Amniotic epithelial cell (primary cell): ENCODE measurements around the gene SCTR.
A peak's percentile ranks its signal among the peaks of the same experiment; 100 is the strongest.

Experiments used
- DNase-seq: peaks from one replicate; pipeline ENCODE4 v3.0.0-alpha.2; 2010; ENCODE audit warnings: low read depth

Gene SCTR

DNA sequence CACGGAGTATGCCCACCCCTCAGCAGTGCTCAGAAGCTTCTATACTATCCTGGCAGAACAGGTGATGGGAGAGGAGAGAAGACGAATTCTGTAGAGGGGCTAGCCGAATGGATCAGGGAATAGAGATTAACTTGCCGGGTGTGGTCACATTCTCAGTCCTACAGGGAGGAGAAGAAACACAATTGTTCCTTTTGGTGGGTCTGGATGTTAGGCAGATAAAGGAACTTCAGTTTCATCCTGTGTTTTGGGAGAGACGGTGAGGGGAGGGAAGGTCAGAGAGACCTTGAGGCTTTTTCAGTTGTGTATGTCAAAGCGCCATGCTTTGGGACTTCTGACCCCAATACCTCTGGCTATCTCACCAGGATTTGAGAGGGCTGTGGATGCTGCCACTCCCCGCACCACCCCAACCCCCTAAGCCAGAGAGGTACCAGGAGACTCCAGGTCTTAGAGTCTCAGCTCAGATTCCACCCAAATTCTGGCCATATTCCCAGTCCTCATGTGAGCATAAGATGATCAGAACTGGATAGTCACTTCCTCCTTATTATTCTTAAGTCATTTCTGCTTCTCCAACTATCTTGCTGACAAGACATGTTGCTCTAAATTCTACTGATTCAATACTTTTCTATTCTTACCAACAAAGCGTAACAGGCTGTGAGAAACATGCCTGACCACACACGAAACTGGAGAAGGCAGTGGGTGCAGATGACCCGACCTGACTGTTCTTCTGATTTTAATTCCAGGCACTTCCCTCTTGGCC is 94.9 kb downstream of the SCTR start:
- peak; percentile 54 for DNase-seq

DNA sequence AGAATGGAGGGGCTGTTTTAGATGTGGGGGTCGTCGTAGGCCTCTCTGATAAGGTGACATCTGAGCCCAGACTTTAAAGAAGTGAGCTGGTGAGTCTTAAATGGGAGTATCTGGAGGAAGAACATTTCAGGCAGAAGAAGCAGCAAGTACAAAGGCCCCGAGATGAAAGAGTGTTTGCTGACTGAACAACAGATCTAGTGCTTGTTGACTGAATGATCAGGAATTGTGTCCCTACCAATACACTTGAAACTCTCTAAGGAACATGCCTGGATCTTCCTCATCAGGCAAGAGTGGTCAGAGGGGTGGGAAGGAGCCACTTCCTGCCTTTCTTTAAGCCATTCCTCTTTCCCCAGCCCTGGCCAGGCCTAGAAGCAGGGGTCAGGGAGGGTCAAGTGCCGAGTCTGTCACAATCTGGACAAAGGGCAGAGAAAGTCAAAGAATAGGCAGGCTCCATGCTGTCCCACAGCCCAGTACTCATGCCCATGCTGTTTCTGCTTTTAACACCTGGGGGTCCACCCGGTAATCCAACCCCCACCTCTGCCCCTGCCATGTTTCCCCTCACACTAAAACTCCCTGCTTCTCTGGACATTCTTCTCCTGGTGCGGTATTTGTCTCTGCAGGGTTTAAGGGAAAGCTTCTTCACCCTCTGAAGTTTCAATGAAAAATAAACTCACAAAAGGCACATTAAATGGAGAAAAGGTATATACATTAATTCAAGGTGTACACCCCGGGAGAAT is 95.6 kb downstream of the SCTR start:
- DNase-seq = no peak

DNA sequence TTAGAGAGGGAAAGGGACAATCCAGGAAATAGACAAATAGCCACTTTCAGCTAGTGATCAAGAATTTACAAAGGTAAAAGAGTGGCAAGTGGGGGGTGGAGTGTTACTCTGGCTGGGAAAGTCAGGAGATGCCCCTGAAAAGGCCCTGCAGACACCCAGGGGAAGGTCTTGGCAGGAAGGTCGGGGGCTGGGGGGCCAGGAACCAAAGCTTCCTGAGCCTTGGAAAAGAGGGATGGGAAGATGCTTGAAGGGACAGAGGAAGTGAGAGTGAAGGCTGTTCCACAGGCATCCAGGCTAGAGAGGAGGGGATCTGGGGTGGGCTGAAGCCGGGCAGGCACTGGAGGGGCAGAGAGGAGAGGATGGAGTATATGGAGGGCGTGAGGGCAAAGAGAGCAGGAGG is 96.5 kb downstream of the SCTR start:
- no peak for DNase-seq

DNA sequence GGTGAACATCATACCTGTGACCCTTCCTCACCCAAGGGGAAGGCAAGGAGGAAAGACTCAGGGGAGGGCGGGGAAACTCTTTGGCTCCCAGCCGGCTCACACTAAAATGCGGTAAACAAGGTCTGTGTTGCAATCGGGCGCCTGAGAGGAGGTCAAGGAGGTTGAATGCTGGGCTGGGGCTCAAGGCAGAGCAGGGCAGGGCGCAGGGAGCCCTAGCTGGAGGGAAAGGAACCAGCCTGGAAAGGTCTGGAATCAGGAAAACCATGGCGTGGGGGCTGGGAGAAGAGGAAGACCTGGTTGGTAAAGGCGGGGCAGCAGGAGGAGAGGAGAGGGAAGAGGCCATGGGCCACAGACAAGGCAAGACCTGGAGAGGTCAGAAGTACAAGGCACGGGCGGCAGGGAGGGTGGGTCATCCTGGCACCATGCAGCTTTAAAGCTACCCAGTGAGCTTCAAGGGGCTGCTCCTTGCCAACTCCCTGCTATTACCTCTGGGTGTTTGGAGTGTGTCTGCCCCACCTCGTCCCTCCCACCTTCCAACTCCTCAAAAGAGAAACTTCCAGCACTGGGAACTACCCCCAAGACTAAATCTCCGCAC is 97.4 kb downstream of the SCTR start:
- DNase-seq = peak; percentile 84

DNA sequence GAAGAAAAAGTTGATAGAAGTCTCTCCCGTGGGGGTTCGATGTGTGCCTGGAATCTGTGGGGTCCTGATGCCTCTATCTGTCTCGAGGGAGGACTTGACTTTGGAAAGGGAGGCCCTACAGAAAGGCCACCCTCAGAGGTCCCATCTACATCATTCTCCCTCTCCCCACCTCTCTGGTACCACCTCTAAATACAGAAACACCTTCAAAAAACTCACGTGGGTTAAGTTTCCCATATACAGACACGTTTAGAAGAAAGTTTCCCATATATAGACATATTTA is 97.9 kb downstream of the SCTR start:
- no peak for DNase-seq

DNA sequence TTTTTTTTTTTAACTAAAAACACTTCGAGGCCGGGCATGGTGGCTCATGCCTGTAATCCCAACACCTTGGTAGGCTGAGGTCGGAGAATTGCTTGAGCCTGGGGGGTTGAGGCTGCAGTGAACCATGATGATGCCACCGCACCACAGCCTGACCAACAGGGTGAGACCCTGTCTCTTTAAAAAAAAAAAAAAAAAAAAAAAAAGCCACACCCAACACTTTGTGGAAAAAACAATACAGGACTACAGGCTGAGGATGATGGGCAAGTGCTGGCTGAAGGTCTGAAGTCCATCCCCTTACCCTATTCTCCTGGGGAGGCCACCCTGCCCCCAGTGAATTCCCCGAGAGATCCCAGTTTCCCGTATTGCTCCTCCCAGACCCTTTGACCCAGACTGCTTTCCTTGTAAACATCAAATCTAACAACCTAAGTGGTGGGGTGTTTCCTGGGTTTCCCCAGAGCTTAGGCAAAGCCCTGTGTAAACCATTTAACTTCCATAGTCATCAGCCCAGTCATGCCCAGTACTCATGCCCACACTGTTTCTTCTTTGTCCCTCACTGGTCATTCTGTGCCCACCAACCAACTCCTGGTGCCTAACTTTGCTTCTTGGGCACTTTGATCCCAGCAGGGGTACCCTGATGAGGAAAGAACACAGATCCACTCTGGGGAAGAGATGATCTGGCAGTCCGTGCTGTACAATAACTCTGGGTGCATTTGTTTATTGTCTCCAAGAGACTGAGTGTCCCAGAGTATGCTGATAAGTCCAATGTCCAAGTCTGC is 98.5 kb downstream of the SCTR start:
- peak; percentile 66 for DNase-seq

DNA sequence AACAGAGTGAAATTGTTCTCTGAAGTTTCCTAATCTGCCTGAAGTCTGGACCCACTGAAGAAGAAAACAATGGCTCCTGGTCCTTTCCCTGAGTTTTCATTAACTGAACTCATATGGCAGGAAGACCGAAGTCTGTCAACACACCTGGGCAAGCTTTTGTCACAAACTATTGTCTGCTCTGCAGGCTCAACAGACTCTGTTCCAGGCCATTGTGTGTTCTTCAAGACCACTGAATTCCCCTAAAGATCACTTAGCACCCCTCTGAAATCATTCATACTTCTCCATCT is 99.2 kb downstream of the SCTR start:
- DNase-seq = no peak

DNA sequence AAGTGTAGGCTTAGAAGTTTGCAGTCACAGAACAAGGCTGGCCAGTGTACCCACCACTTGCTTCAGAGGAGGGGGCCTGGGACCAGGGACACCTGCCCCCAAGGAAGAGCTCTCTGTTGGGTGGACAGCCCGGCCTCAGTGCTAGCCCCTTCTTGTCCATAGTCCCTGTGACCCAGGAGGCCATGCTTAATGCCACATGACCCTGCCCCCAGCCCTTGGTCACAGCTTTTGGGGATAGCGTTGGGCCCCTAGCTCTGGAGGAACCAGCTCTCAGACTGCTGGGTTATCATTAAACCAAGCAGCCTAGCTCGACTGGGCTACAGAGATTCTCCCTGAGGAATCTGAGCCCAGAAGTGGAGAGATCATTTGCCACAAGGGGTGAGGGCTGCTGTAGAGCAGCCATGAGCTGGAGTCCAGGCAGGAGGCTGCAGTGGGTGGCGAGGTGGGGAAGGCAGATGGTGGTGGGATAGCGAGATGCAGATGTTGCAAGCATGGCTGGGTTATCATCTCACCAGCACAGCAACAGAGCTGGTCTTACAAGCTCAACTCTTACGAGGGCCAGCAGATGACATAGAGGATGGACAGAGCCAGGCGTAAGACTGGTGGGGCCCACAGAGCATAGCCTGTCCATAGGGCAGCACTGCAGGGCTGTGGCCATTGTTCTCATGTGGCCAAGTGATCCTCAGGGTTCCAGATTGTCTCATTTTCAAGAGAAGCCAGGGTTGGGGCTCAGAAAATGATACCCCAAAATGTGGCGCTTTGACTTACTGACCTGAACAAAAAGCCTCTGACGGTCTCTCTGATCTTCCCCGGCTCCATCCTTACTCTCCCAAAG is 99.8 kb downstream of the SCTR start:
- no peak for DNase-seq

DNA sequence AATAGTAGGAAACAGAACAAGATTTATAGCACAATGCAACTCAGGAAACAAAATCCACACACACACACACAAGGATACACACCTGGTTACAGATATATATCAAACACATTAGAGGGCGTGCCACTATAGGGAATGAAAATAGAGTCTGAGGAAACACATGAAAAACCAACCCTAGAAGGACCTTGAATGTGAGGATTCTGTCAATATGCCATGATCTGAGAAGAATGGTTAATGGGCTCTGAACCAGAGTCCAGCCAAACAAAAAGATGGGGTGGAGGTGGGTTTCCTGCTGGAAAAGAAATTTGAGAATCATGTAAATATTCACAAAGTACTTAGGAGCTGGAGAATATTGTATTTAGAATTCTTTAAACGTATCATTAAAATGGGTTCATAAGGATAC is 100.5 kb downstream of the SCTR start:
- DNase-seq = no peak

DNA sequence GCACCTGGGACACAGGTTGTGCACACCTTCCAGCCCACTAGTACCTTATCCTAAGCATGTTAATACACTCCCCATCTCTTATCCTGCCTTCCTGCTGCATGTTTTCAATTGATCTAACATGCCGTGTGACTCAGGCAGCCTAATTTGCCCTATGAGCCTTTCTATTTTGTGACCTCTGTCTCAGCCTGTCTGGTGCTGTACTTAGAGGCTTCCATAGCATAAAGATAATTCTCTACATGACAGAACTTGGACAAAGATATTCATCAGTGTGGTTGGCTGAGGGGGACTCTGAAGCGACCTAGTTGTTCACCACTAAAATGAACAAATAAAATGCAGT is 101.2 kb downstream of the SCTR start:
- DNase-seq = no peak

DNA sequence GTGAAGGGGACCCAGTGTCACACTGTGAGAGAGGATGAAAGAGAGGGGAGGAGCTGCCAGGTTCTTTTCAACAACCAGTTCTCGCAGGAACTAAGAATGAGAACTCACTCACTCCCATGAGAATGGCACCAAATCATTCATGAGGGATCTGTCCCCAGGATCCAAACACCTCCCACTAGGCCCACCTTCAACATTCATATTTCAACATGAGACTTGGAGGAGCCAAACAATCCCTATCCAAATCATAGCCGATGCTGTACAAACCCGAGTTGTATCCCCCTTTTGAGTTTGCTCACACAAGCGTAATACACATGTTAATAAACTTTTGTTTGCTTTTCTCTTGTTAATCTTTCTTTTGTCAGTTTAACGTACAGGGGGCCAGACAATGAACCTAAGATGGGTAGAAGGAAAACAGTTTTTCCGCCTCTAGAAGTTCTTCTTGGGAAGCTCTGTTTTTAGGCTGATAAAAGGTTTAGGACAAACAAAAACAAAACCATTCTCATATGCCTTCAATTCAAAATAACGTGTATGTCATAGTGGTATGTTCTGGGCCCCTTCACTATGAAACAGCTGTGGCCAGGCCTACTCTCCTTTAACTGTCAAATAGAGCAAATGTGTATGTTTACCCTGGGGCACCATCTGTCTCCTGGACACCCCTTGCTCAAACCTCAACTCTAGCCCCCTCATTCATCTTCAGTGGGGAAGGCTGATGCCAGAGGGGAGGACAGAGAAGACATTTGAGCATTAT is 101.7 kb downstream of the SCTR start:
- no peak for DNase-seq

DNA sequence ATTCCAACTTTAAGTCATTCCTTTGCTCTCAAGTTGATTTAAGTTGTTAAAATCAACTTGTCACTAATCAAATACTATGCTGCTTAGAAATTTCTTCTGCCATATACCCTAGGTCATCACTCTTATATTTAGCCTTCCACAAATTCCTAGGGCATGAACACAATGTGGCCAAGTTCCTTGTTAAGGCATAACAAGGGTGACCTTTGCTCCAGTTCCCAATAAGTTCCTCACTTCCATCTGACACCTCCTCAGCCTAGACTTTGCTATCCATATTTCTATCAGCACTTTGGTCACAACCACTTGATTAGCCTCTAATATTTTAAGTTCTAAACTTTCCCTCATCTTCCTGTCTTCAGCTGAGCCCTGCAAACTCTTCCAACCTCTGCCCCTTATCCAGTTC is 102.5 kb downstream of the SCTR start:
- no peak for DNase-seq

DNA sequence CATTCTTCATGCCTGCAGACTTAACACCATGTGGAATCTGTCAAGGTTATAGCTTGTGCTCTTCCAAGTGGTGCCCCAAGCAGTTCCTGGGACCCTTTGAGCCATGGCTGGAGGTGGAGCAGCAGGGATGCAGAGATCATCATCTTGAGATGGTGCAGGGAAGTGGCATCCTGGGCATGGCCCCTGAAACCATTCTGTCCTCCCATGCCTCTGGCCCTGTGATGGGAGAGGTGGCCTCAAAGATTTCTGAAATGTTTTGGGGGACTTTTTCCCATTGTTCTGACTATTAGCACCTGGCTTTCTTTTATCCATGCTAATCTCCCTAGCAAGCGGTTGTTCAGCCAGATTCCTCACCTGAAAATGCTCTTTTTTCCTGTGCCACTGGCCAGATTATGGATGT is 103.0 kb downstream of the SCTR start:
- no peak for DNase-seq

DNA sequence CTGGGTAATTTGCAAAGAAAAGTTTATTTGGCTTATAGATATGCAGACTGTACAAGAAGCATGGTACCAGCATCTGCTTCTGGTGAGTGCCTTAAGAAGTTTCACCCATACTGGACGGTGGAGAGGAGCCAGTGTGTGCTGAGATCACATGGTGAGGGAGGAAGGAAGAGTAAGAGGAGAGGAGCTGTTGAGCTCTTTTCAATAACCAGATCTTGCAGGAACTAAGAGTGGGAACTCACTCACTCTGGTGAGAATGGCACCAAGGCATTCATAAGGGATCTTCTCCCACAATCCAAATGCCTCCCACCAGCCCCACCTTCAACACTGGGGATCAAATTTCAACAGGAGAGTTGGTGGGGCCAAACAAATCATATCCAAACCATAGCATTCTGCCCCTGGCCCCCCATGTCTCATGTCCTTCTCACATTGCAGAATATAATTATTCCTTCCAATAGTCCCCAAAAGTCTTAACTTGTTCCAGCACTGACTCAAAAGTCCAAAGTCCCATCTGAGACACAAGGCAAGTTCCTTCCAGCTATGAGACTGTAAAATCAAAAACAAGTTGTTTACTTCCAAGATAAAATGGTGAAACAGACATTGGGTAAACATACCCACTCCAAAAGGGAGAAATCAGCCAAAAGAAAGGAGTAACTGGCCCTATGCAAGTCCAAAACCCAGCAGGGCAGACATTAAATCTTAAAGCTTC is 104.3 kb downstream of the SCTR start:
- no peak for DNase-seq

DNA sequence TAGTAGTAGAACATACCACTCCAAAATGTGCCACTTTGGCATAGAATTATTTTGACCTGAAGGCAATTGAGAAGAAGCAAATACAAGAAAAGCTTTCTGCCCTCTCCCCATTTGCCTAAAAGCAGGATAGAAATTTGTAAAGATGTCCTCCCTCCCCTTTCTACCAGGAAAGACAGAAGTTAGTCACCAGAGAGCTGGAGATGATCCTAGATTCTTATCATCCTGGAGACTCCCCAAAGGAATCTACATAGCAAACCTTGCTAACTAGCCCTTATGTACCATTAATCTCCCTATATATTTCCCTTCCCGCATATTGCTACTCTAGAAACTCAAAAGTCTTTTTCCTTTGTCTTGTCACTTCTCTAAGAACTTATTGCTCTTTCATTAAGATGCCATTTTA is 105.2 kb downstream of the SCTR start:
- peak; percentile 29 for DNase-seq

DNA sequence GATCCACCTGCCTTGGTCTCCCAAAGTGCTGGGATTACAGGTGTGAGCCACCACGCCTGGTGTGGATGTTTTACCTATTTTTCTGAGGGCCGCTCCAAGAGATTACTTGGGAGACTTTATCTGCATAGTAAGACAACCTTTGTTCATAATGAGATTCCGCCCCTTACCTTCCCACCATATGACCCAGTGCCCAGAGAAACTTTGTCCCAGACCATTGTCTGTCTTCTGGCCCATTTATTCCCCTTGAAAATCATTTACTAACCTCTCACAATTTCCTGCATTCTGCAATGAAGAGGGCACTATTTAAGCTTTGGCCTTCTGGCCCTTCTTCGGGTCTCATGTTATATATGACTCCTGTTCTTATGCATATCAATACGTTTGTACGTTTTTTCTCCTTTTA is 106.4 kb downstream of the SCTR start:
- DNase-seq = no peak

DNA sequence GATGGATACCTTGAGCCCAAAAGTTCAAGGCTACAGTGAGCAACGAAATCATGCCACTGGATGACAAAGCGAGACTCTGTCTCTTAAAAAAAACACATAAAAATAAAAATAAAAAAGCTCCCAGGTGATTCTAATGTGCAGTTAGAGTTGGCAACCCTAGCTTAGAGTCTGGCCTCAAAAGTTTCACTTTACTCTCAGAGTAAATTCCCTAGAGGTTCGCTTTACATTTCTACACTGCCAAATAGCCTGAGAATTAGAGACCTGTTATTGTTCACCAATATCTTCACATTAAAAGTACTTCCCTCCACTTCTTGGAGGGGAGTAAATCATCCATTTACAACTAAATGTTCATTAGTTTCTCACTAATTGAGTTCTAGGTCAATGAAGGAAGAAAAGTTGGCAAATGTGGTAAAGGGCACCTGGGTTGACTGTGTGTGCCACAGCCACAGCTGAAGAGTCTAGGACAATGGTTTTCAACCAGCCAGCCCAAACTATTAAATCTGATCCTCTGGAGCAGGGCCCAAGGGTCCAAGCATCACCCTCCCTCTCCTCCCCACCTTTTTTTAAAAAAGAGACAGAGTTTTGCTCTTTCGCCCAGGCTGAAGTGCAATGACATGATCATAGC is 107.9 kb downstream of the SCTR start:
- no peak for DNase-seq

DNA sequence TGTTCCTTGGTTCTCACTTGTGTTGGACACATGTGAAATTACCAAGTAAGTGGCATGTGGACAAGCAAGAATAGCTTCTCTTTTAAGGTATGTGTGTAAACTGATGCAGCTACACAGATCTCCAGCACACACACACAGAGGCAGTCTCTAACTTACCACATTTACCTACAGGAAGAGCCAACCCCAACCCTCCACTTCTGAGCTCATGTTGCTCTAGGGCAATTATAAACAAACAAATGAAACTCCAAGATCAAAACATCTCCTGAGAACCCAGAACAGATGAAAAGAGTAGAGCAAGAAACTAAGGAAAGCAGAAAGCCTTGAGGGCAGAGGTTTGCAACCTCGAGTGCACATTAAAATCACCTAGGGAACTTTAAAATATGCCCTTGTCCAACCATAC is 108.7 kb downstream of the SCTR start:
- DNase-seq = no peak

DNA sequence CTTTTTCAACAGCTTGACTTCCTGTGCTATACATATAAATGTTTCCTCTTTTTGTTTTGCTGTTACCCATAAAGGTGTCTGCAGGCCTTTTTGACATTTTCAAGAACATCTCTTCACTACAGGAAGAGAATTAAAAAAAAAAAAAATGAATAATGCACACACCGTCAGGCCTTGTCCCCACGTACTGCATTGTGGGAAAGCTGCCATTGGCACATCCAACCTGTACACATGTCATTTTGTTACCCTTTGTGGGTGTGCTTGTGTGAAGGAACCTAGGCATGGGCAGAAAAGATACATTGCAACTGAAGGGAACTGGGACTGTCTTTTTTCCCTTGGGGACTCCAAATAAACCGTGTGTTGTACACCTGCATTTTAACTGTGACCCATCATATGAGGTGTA is 109.4 kb downstream of the SCTR start:
- no peak for DNase-seq

DNA sequence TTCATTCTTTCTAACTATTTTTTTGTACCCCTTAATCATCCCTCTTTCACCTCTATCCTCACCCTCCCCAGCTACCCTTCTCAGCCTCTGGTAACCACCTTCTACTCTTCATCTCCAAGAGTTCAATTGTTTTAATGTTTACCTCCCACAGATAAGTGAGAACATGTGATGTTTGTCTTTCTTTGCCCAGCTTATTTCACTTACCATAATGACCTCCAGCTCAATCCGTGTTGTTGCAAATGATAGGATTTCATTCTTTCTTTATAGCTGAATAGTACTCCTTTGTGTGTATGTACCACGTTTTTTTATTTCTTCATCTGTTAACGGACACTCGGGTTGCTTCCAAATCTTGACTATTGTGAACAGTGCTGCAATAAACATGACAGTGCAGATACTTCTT is 114.8 kb downstream of the SCTR start:
- DNase-seq = no peak

DNA sequence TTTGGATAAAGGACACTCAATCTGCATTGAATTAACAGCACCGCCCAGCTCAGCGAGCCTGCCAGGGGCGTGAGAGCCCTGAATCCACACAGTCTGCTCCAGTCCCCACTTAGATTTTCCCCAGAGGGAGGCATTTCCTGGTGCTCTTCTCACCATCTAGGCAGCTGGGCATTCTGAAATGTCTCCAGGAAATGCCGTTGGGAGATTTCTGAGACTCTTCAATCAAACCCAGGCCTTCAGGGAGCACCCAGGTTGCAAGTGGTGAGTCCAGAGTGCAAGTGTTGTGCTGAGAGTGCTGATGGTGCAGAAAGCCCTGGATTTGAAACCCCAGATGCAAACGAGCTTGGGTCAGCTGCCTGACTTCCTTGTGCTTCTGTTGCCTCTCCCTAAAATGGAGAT is 116.1 kb downstream of the SCTR start:
- no peak for DNase-seq
